Measurements from ENCODE around the gene PLEKHA6.

Gene PLEKHA6

DNA sequence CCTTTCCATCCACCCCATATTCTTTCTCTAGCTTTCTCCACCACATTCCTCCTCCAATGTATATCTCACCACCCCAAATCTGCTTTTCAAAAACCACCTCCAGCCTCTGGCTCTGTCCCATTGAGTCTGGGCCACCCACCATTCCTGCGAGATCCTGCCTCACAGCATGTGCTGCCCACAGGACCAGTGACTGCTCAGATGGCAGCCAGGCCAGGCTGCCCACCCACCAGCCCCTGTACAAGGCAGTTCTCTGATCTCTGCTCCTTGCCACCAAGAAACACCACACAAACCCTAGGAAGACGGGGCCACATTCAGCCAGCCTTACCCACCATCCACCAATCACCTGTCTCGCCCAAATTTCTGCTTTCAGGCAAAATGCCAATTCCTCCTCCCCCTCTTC lies 53.7 kb downstream of the PLEKHA6 start:
- no peak for TF ChIP-seq CTCF (conservative IDR thresholded peaks at IDR 0.05; ENCODE audit: low read depth, low read length)
- no peak overlapping the region for H3K4me3 ChIP-seq (ENCODE audit: low read length)

DNA sequence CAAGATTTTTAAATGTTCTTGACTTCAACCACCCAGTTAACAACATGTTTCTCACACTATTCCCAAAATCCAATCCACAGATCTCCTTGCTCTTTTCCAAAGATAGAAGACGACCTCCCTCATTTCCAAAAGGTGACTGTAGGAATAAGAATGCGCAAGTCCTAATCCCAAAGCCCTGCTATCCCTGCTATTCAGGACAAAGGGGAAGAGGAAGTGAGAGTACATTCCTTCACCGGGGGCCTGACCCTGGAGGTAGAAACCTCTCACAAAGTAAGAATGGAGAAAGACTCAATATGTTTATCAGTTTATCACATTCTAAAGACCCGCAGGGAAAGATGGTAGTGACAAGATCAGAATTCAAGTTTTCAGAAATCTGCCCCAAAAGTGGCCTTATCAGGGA lies 55.7 kb downstream of the PLEKHA6 start:
- DNase-seq (ENCODE audit: low read depth), result no peak
- H3K4me3 ChIP-seq (ENCODE audit: low read length), result no peak overlapping the region
- TF ChIP-seq CTCF (conservative IDR thresholded peaks at IDR 0.05; ENCODE audit: low read depth, low read length), result no peak

More for the DNA sequence above, 53.7 kb downstream of the PLEKHA6 start:
- DNase-seq (ENCODE audit: low read depth), result no peak

- no peak for DNase-seq (ENCODE audit: low read depth)
- H3K4me3 ChIP-seq (ENCODE audit: low read length), result no peak overlapping the region
- no peak for TF ChIP-seq CTCF (conservative IDR thresholded peaks at IDR 0.05; ENCODE audit: low read depth, low read length)
These were observed 57.0 kb downstream of the PLEKHA6 start for GRCh38 chr1:204302769-204303168.

DNA sequence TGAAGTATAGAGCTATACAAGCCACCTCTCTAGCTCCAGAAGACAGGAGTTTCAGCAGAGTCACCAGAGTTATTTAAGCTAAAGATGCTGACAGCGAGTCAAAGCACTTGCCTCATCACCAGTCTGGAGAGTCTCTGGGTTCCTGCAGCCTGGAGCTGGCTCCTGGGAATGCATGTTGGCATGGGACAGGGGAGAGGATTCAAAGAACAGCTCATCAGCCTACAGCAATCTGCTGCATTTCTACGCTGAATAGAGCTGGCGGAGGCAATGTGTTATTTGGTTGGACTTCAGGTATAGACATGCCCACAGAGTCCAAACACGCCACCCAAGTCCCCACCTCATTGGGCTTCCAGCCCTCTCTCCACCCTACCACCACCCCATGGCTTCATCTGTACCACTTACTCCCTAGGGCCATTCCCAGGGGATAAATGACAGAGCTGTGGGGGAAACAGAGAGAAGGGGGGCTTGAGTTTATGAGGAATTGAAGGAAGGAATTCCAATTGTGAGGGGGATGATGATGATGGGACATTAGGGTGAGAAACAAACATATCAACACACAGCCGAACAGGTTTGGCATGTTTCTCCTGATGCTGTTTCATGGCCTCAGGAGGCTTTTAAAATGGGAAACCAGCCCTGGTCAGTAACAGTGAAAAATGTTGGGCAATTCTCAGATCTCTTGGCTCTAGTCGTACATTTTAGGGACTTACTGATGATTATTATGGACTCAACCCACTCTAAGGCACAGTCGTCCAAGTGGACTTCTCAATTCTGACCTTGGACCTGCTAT lies 58.4 kb downstream of the PLEKHA6 start:
- no peak overlapping the region for H3K4me3 ChIP-seq (ENCODE audit: low read length)
- no peak for DNase-seq (ENCODE audit: low read depth)
- no peak for TF ChIP-seq CTCF (conservative IDR thresholded peaks at IDR 0.05; ENCODE audit: low read depth, low read length)

- DNase-seq (ENCODE audit: low read depth), result no peak
- H3K4me3 ChIP-seq (ENCODE audit: low read length), result no peak overlapping the region
- TF ChIP-seq CTCF (conservative IDR thresholded peaks at IDR 0.05; ENCODE audit: low read depth, low read length), result no peak
These were observed 59.8 kb downstream of the PLEKHA6 start for GRCh38 chr1:204299814-204300365.

DNA sequence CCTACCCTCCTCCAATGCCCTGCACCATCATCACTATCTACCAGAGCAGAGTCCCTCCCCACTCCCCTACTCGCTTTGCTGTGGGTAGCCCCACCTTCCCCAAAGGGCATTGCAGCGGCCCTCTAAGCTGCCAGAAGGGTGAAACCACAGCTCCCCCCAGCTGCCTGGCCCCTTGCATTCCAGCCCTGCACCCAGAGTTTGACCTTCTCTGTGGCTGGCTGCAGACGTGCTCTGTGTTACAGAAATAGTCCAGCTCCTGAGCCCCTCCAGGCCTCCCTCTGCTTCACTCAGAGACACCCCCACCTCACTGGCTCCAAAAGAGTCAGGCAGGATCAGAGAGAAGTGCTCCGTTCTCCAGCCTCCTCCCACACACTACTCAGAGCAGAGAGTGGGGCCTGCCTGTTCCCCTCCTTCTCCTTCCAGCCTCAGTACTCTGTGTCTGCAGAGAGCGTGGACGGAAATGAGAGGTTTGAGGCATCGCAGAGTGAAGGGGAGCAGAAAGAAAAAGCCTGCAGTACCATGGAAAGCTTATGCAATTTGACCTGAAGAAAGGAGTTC lies 63.2 kb downstream of the PLEKHA6 start:
- no peak for TF ChIP-seq CTCF (conservative IDR thresholded peaks at IDR 0.05; ENCODE audit: low read depth, low read length)
- no peak overlapping the region for H3K4me3 ChIP-seq (ENCODE audit: low read length)
- peak; percentile 77 for DNase-seq (ENCODE audit: low read depth)

- DNase-seq (ENCODE audit: low read depth), result no peak
- no peak for TF ChIP-seq CTCF (conservative IDR thresholded peaks at IDR 0.05; ENCODE audit: low read depth, low read length)
- H3K4me3 ChIP-seq (ENCODE audit: low read length), result no peak overlapping the region
These were observed 64.1 kb downstream of the PLEKHA6 start for GRCh38 chr1:204295671-204296070.
